ENCODE data around the gene ATP11A.
"Not testable (repeated sequence)": the region's sequence is repeated elsewhere in the genome, so short reads cannot be mapped to it uniquely, and the experiment has no call there.

Gene ATP11A

DNA sequence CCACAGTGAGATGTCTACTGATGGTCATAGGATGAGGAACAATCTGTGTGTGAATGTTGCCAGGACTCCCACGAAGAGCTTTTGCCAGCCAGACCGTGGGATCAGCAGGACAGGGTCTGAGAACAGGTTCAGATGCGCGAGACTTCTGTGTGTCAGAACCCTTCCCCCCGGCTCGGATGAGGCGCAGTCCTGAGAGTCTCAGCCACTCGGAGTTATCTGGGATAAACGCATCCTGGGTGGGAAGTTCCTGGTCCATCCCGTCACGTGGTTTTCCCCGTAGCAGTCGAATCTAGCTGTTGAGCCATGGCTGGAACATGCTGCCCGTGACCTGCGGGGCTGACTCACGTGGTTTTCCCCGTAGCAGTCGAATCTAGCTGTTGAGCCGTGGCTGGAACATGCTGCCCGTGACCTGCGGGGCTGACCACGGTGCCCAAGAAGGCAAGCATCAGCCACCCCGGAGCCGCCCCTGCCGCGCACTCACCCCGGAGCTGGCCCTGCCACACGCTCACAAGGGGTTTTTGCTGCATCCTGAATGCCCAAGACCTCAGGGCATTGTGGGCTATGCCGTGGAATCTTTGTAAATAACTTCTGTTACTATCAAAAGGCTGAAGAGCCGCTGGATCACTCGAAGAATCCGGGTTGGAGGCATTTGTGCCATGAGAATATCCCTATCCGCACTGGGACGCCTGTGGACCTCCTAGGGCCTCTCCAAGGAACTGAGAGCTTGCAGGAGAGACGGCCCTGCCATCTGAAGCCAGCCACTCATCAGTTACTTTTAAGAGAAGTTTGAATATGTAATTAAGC lies 148.4 kb downstream of the ATP11A start:
- no peak overlapping the region for H3K4me3 Mint-ChIP-seq
- H3K4me1 Mint-ChIP-seq = no peaks in the 10 kb centered on the region
- peaks cover 15% of the 10 kb centered on the region for H3K36me3 Mint-ChIP-seq (ENCODE audit: low read depth)
- no peaks in the 10 kb centered on the region for H3K27me3 Mint-ChIP-seq
- ATAC-seq = no peak
- no peaks in the 10 kb centered on the region for H3K9me3 Mint-ChIP-seq
- DNase-seq = no peak
- no peak overlapping the region for H3K27ac Mint-ChIP-seq

- no peak overlapping the region for H3K27ac Mint-ChIP-seq
- ATAC-seq (no peak), DNase-seq (no peak)
- no peaks in the 10 kb centered on the region for H3K9me3 Mint-ChIP-seq
- no peaks in the 10 kb centered on the region for H3K4me1 Mint-ChIP-seq
- H3K36me3 Mint-ChIP-seq (ENCODE audit: low read depth) = peaks cover 16% of the 10 kb centered on the region
- no peak overlapping the region for H3K4me3 Mint-ChIP-seq
- H3K27me3 Mint-ChIP-seq = no peaks in the 10 kb centered on the region
Observed at GRCh38 chr13:112838842-112839117, 148.9 kb downstream of the ATP11A start.

GRCh38 chr13:112839356-112840105 lies 149.7 kb downstream of the ATP11A start:
- H3K27ac Mint-ChIP-seq = no peak overlapping the region
- no peaks in the 10 kb centered on the region for H3K27me3 Mint-ChIP-seq
- no peak overlapping the region for H3K4me3 Mint-ChIP-seq
- H3K9me3 Mint-ChIP-seq = no peaks in the 10 kb centered on the region
- no peaks in the 10 kb centered on the region for H3K4me1 Mint-ChIP-seq
- ATAC-seq = no peak
- peaks cover 13% of the 10 kb centered on the region for H3K36me3 Mint-ChIP-seq (ENCODE audit: low read depth)
- DNase-seq = no peak

- no peak overlapping the region for H3K27ac Mint-ChIP-seq
- H3K9me3 Mint-ChIP-seq = no peaks in the 10 kb centered on the region
- H3K4me1 Mint-ChIP-seq = no peaks in the 10 kb centered on the region
- DNase-seq (no peak), ATAC-seq (no peak)
- no peaks in the 10 kb centered on the region for H3K27me3 Mint-ChIP-seq
- H3K36me3 Mint-ChIP-seq (ENCODE audit: low read depth) = peaks cover 8% of the 10 kb centered on the region
- H3K4me3 Mint-ChIP-seq = no peak overlapping the region
Observed at GRCh38 chr13:112840472-112841302, 150.8 kb downstream of the ATP11A start.

- not testable (repeated sequence) for H3K4me1 Mint-ChIP-seq, H3K4me3 Mint-ChIP-seq, DNase-seq, H3K27ac Mint-ChIP-seq, H3K27me3 Mint-ChIP-seq, ATAC-seq, H3K9me3 Mint-ChIP-seq
- peaks cover 10% of the 10 kb centered on the region for H3K36me3 Mint-ChIP-seq (ENCODE audit: low read depth)
Observed at GRCh38 chr13:112841303-112842015, 151.6 kb downstream of the ATP11A start.

- ATAC-seq (no peak), DNase-seq (no peak)
- no peaks in the 10 kb centered on the region for H3K9me3 Mint-ChIP-seq
- H3K27me3 Mint-ChIP-seq = no peaks in the 10 kb centered on the region
- H3K27ac Mint-ChIP-seq = no peak overlapping the region
- H3K36me3 Mint-ChIP-seq (ENCODE audit: low read depth) = peaks cover 10% of the 10 kb centered on the region
- H3K4me1 Mint-ChIP-seq = no peaks in the 10 kb centered on the region
- H3K4me3 Mint-ChIP-seq = no peak overlapping the region
Observed at GRCh38 chr13:112842343-112842856, 152.6 kb downstream of the ATP11A start.

- Mint-ChIP-seq H3K27ac (no peak overlapping the region), H3K9me3 (no peaks in the 10 kb centered on the region), H3K4me1 (no peaks in the 10 kb centered on the region), H3K4me3 (no peak overlapping the region), H3K36me3 (ENCODE audit: low read depth) (peaks cover 12% of the 10 kb centered on the region), H3K27me3 (no peaks in the 10 kb centered on the region)
- ATAC-seq (no peak), DNase-seq (no peak)
Observed at GRCh38 chr13:112842931-112843391, 153.1 kb downstream of the ATP11A start.

DNA sequence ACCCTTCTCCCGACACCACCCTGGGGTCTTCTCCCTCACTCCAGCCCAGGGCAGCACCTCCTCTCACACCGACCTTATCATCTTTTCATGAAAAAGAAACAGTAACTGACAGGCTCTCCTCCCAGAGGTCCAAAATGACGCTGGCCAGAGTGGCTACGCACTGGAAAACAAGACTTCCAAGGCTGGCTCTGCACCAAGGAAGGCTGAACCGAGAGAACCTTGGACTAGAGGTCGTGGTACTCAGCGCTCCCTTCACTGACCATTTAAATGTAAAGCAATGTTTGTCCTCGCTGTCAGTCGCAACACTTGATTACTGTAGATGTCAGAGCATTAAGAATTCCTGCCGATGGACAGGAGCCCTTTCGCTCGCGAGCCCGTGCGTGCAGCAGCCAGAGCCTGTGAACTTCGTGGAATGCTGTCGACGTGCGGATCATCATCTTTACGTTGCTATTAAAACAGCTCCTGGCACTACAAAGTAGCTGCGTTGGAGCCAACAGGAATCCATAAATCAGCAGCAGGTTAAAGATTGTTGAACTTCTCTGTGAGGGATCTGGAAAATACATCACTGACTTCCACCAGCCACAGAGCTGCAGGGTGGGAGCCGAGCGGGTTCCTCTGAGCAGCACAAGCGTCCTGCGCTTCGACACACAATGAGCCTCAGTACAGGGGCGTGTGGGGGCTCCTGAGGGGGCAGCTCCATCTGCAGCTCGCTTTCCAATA lies 153.7 kb downstream of the ATP11A start:
- no peaks in the 10 kb centered on the region for H3K9me3 Mint-ChIP-seq
- no peak for DNase-seq
- no peaks in the 10 kb centered on the region for H3K27me3 Mint-ChIP-seq
- peaks cover 13% of the 10 kb centered on the region for H3K36me3 Mint-ChIP-seq (ENCODE audit: low read depth)
- no peak for ATAC-seq
- no peak overlapping the region for H3K4me3 Mint-ChIP-seq
- no peak overlapping the region for H3K27ac Mint-ChIP-seq
- no peaks in the 10 kb centered on the region for H3K4me1 Mint-ChIP-seq

GRCh38 chr13:112844411-112844810 lies 154.6 kb downstream of the ATP11A start:
- Mint-ChIP-seq H3K27me3 (no peaks in the 10 kb centered on the region), H3K4me3 (no peak overlapping the region), H3K36me3 (ENCODE audit: low read depth) (peaks cover 13% of the 10 kb centered on the region), H3K4me1 (peaks cover 4% of the 10 kb centered on the region), H3K27ac (no peak overlapping the region), H3K9me3 (no peaks in the 10 kb centered on the region)
- ATAC-seq = no peak
- no peak for DNase-seq

GRCh38 chr13:112844879-112845278 lies 155.0 kb downstream of the ATP11A start:
- Mint-ChIP-seq H3K9me3 (no peaks in the 10 kb centered on the region), H3K27me3 (no peaks in the 10 kb centered on the region), H3K4me1 (peaks cover 4% of the 10 kb centered on the region), H3K36me3 (ENCODE audit: low read depth) (peaks cover 13% of the 10 kb centered on the region), H3K27ac (no peak overlapping the region), H3K4me3 (no peak overlapping the region)
- DNase-seq = no peak
- ATAC-seq = no peak

GRCh38 chr13:112845511-112846144 lies 155.8 kb downstream of the ATP11A start:
- Mint-ChIP-seq H3K9me3 (no peaks in the 10 kb centered on the region), H3K27me3 (no peaks in the 10 kb centered on the region), H3K27ac (no peak overlapping the region), H3K4me3 (no peak overlapping the region), H3K4me1 (peaks cover 4% of the 10 kb centered on the region), H3K36me3 (ENCODE audit: low read depth) (peaks cover 15% of the 10 kb centered on the region)
- DNase-seq (no peak), ATAC-seq (no peak)

DNA sequence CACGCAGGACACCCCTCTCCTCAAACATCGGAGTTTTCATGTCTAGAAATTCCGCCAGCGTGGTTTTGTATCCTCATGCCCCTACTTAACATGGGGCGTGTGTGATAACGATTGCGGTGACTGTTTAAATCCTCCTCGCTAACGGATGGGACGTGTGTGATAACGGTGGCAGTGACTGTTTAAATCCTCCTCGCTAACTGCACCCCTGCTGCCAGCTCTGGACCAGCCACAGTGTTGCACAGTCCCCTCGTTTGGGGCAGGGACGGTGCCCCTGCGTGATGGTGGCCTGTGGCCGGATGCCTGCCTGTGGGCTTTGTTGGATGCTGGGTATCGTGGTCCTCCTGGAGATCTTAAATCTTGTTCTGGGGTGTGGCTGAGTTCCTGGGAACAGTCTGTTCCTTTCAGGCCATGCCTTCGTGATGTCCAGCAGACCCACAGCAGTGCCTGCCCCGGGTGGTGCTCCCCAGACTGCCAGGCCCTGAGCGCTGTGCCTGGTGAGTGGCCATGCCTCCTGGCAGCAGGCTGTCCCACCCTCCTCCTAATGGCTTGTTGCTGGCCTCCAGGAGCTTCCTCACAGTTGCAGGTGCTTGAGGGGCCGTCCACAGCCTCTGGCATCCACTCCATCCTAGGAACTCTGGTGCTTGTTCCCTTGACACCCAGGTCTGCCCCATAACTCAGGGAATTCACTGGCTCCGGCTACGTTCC lies 156.7 kb downstream of the ATP11A start:
- H3K9me3 Mint-ChIP-seq = no peaks in the 10 kb centered on the region
- no peak overlapping the region for H3K4me3 Mint-ChIP-seq
- H3K36me3 Mint-ChIP-seq (ENCODE audit: low read depth) = peaks cover 21% of the 10 kb centered on the region
- DNase-seq (no peak), ATAC-seq (no peak)
- no peaks in the 10 kb centered on the region for H3K27me3 Mint-ChIP-seq
- H3K4me1 Mint-ChIP-seq = peaks cover 4% of the 10 kb centered on the region
- H3K27ac Mint-ChIP-seq = no peak overlapping the region

- H3K4me3 Mint-ChIP-seq = no peak overlapping the region
- ATAC-seq (no peak), DNase-seq (no peak)
- no peaks in the 10 kb centered on the region for H3K27me3 Mint-ChIP-seq
- no peak overlapping the region for H3K27ac Mint-ChIP-seq
- peaks cover 4% of the 10 kb centered on the region for H3K4me1 Mint-ChIP-seq
- H3K36me3 Mint-ChIP-seq (ENCODE audit: low read depth) = peaks cover 23% of the 10 kb centered on the region
- H3K9me3 Mint-ChIP-seq = no peaks in the 10 kb centered on the region
Observed at GRCh38 chr13:112849500-112849899, 159.7 kb downstream of the ATP11A start.
